ENCODE data around the gene PPP2CA. TPM values are rescaled to one million over a fixed set of nuclear protein-coding genes. Genes with fewer than 3 reads are reported as not detected.
"Not testable (repeated sequence)": the region's sequence is repeated elsewhere in the genome, so short reads cannot be mapped to it uniquely, and the experiment has no call there.

PPP2CA gene
- total RNA-seq, 1 donor from 2014 or later, result 163 TPM

DNA sequence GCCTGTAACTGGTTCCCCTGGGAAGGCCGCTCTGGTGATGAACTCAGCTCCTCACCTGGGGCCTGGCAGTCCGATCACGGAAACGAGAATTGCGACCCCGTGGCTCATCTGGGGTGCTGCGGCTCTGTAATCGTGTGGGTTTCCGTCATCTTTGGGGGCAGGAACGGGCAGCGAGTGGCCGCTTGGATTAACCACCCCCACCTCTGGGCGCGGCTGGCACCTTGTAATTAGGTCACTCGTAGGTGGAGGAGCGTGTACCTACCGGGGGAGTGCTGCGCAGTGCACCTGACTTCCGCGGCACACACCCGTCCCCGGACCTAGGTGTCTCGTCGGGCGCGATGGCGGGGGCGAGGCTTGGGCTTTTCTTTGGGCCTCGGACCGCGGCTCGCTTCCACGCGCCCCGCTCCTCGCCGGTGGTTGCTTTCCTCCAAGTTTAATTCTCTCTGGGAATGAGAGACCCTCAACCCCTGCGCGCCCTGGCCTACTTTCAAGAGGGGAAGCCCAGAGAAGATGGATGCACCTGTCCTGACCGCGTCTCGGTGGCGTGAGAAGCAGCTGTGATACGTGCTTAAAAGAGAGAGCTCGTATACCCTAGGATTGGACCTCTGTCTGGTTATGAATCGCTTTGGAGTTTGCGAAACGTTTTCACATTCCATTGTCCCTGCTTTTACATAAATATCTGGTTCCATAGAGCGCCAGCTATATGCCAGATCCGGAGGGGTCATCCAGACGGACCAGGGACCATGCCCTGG is 744 bp upstream of the PPP2CA start:
- Histone ChIP-seq H3K4me3 (peak overlapping the region; percentile 89), H3K27ac (replicated peaks) (peak overlapping the region; percentile 97), H3K4me1 (peaks cover 69% of the 10 kb centered on the region), H3K27me3 (ENCODE audit: low read depth) (no peaks in the 10 kb centered on the region), H3K9me3 (replicated peaks) (no peaks in the 10 kb centered on the region), H3K36me3 (no peaks in the 10 kb centered on the region)
- TF ChIP-seq, protein P1, sequence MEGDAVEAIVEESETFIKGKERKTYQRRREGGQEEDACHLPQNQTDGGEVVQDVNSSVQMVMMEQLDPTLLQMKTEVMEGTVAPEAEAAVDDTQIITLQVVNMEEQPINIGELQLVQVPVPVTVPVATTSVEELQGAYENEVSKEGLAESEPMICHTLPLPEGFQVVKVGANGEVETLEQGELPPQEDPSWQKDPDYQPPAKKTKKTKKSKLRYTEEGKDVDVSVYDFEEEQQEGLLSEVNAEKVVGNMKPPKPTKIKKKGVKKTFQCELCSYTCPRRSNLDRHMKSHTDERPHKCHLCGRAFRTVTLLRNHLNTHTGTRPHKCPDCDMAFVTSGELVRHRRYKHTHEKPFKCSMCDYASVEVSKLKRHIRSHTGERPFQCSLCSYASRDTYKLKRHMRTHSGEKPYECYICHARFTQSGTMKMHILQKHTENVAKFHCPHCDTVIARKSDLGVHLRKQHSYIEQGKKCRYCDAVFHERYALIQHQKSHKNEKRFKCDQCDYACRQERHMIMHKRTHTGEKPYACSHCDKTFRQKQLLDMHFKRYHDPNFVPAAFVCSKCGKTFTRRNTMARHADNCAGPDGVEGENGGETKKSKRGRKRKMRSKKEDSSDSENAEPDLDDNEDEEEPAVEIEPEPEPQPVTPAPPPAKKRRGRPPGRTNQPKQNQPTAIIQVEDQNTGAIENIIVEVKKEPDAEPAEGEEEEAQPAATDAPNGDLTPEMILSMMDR (IDR thresholded peaks at IDR 0.05; ENCODE audit: borderline replicate concordance), result no peak
- DNase-seq, result no peak
- intact Hi-C loops (cut with micrococcal nuclease), result no loop called here

DNA sequence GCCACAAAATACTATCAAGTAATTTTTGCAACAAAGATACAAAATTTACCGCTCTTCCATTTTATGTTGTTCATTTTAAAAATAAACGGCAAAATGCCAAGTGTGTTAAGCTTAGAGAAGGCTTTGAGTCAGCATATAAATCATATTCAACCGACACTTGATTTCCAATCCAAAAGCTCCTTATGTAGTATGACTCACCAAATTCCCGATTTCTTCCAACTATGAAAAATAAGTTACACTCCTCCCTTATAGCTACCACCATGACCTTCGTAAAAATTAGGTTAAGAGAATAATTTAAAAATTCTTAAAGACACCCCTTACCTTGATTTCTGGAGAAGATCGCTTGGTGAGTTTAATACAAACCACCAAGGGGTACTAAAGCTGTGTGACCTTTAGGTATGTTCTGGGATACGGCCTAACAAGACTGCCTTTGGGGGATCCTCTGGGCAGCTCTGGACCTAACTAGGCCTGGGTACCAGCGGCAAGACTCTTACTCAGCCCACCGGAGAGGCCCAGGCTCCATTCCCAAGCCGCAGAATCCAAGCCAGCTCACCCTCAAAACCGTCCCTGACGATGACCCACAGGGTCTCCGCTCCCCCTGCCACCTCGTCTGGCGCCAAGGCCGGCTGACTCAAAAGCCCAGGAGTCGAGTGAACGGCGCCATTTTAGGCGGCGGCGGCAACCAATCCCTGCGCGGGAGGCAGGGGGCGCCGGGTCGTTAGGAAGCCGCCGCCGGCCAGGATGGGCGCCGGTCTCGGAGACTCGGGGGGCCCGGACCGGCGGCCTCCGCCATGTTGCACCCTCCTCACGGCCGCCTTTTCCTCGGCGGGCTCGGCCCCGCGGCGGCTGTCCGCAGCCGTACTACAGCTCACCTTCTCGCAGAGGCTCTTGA is 739 bp downstream of the PPP2CA start:
- Histone ChIP-seq H3K4me3 (peak overlapping the region; percentile 89), H3K27me3 (ENCODE audit: low read depth) (no peaks in the 10 kb centered on the region), H3K9me3 (replicated peaks) (no peaks in the 10 kb centered on the region), H3K27ac (replicated peaks) (peak overlapping the region; percentile 97), H3K36me3 (peaks cover 7% of the 10 kb centered on the region), H3K4me1 (peaks cover 84% of the 10 kb centered on the region)
- TF ChIP-seq, protein P1 (IDR thresholded peaks at IDR 0.05; ENCODE audit: borderline replicate concordance), result peak; percentile 24
- DNase-seq, result peak; percentile 50
- intact Hi-C loops (cut with micrococcal nuclease), result no loop called here

DNA sequence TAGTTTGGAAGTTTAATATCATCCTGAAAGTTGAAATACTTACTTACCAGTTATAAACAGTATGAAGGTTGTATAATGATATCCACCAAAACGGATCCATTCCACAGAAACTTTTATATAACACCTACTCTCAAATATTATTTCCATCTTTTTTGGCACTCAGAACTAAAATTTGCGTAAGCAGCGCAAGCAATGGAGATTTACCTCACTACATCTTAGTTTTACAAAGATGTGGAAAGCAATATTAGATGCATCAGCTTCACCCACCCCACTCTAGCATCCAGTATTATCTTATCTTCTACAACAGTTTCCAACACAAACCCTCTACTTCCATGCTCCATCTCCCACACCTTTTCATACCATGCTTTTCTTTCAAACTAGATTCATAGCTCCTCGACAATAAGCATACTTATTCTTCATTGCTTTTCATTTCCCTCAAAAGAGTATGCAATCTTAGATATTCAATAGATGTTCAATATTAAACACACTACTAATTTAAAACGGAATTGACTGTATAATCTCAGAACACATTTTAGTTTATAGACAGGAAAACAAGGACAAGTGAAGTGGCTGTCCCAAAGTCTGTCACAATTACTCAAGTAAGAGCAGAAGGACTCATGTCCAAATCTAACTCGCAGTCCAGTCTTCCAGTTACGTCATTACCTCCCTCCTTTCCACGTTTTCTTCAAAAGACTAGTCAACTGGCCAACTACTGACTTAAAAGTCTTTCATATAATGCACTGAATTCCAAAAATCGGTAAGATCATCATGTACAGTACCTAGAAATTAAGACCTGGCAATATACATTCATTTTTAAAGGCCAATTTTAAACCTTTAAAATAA is 2.2 kb downstream of the PPP2CA start:
- peak overlapping the region; percentile 97 for H3K27ac ChIP-seq (replicated peaks)
- DNase-seq, result no peak
- no peaks in the 10 kb centered on the region for H3K27me3 ChIP-seq (ENCODE audit: low read depth)
- intact Hi-C loops (cut with micrococcal nuclease), result no loop called here
- H3K4me3 ChIP-seq, result peak overlapping the region; percentile 89
- TF ChIP-seq, protein P1 (IDR thresholded peaks at IDR 0.05; ENCODE audit: borderline replicate concordance), result no peak
- H3K9me3 ChIP-seq (replicated peaks), result no peaks in the 10 kb centered on the region
- peaks cover 92% of the 10 kb centered on the region for H3K4me1 ChIP-seq
- peaks cover 7% of the 10 kb centered on the region for H3K36me3 ChIP-seq

DNA sequence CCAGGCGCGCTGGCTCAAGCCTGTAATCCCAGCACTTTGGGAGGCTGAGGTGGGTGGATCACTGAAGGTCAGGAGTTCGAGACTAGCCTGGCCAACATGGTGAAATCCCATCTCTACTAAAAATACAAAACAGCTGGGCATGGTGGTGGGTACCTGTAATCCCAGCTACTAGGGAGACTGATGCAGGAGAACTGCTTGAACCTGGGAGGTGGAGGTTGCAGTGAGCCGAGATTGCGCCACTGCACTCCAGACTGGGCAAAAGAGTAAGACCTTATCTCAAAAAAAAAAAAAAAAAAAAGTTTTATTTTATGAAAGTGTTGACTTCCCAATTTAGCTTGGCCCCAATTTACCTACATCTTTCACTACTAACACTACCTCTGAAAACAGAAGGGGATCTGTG is 4.2 kb downstream of the PPP2CA start:
- intact Hi-C loops (cut with micrococcal nuclease); DNase-seq; H3K9me3 ChIP-seq (replicated peaks); H3K27me3 ChIP-seq (ENCODE audit: low read depth); H3K36me3 ChIP-seq: not testable (repeated sequence)
- Histone ChIP-seq H3K4me1 (peaks cover 97% of the 10 kb centered on the region), H3K4me3 (peak overlapping the region; percentile 89), H3K27ac (replicated peaks) (peak overlapping the region; percentile 43)

DNA sequence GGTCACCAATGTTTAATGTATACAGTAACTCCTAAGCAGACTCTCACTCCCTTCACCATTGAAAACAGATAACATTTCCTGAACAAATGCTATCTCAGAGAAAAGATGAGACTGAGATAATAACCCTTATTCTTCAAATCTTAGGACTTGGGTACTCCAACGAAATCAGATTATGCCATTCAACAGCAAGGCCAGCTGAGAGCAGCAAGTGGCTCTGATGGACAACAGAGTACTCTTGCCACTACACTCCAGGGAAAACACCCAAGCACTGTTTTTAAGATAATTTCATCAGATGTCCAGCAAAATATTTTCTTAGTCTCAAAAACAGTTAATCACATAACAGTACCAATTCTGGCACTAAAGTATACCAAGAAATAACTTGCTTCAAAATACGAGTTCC is 10.1 kb downstream of the PPP2CA start:
- Histone ChIP-seq H3K27me3 (ENCODE audit: low read depth) (no peaks in the 10 kb centered on the region), H3K36me3 (peaks cover 8% of the 10 kb centered on the region), H3K4me1 (peaks cover 92% of the 10 kb centered on the region), H3K4me3 (no peak overlapping the region), H3K27ac (replicated peaks) (peak overlapping the region; percentile 20), H3K9me3 (replicated peaks) (peaks cover 9% of the 10 kb centered on the region)
- DNase-seq, result no peak
- intact Hi-C loops (cut with micrococcal nuclease), result no loop called here
- TF ChIP-seq, protein P1 (IDR thresholded peaks at IDR 0.05; ENCODE audit: borderline replicate concordance), result no peak

DNA sequence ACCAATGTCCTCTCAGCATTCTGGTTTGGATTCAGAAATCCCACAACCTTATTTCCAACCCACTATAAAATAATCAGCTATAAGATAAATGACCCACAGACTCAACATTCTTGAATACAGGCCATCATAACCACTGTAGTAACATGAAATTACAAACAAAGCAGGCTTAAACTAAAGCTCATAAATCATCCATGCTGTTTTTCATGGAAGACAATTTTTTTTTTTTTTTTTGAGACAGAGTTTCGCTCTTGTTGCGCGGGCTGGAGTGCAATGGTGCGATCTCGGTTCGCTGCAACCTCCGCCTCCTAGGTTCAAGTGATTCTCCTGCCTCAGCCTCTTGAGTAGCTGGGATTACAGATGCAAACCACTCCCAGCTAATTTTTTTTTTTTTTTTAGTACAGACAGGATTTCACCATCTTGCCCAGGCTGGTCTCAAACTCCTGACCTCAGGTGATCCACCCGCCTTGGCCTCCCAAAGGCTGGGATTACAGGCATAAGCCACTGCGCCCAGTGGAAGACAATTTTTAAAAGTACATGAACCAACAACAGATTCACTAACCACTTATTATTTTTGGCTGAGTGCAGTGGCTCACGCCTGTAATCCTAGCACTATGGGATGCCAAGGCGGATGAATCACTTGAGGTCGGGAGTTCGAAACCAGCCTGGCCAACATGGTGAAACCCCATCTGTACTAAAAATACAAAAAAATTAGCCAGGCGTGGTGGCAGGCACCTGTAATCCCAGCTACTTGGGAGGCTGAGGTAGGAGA is 14.4 kb downstream of the PPP2CA start:
- H3K36me3 ChIP-seq; H3K4me3 ChIP-seq; H3K27me3 ChIP-seq (ENCODE audit: low read depth); intact Hi-C loops (cut with micrococcal nuclease); H3K9me3 ChIP-seq (replicated peaks); DNase-seq; H3K27ac ChIP-seq (replicated peaks): not testable (repeated sequence)
- H3K4me1 ChIP-seq, result peaks cover 93% of the 10 kb centered on the region
